ENCODE data around the gene TMEM87B. TPM values are rescaled to one million over a fixed set of nuclear protein-coding genes. Genes with fewer than 3 reads are reported as not detected.

TMEM87B gene
- total RNA-seq, 4 donors from 2014 or later, result 20.8 to 31.4 (median 26.5) TPM

DNA sequence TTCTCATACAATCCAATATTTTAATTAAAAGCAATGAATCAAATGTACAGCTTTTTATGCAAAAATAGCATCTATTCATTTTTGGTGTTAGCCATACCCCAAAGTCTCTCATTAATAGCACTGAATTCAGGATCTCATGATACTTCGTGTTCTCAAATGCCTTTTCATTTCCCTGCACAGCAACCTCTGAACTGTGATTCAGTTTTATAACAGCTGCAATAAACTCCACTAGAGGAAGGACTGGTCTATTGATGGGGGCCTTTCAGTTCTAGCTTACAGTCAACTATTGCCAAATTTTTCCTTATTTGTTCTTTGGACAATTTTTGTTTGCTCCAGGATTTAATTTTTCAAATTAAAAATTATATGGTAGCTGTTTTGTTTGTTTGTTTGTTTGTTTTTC is 4.8 kb upstream of the TMEM87B start:
- Histone ChIP-seq H3K9me3 (no peaks in the 10 kb centered on the region), H3K27ac (no peak overlapping the region), H3K4me1 (peaks cover 21% of the 10 kb centered on the region), H3K27me3 (no peaks in the 10 kb centered on the region), H3K36me3 (no peaks in the 10 kb centered on the region), H3K4me3 (no peak overlapping the region)
- WGBS, result 93% methylated on average over 1 of the region's 1 CpG
- DNase-seq (ENCODE audit: low spot score in 2 of 2), result no peak
- TF ChIP-seq POLR2A (IDR thresholded peaks at IDR 0.05) (no peak), POLR2AphosphoS5 (IDR thresholded peaks at IDR 0.05) (no peak), CTCF (IDR thresholded peaks at IDR 0.05) (no peak), EP300 (IDR thresholded peaks at IDR 0.05) (no peak)

GRCh38 chr2:112053917-112054846 is 887 bp upstream of the TMEM87B start:
- DNase-seq (ENCODE audit: low spot score in 2 of 2), result peak; percentile 99
- no peaks in the 10 kb centered on the region for H3K9me3 ChIP-seq
- WGBS, result 3% methylated on average over 53 of the region's 62 CpGs
- H3K36me3 ChIP-seq, result no peaks in the 10 kb centered on the region
- H3K4me1 ChIP-seq, result peaks cover 37% of the 10 kb centered on the region
- peak overlapping the region; percentile 89 for H3K27ac ChIP-seq
- no peak for TF ChIP-seq POLR2AphosphoS5 (IDR thresholded peaks at IDR 0.05)
- TF ChIP-seq CTCF (IDR thresholded peaks at IDR 0.05), result no peak
- no peak for TF ChIP-seq POLR2A (IDR thresholded peaks at IDR 0.05)
- TF ChIP-seq EP300 (IDR thresholded peaks at IDR 0.05), result no peak
- peak overlapping the region; percentile 59 for H3K4me3 ChIP-seq
- H3K27me3 ChIP-seq, result no peaks in the 10 kb centered on the region

DNA sequence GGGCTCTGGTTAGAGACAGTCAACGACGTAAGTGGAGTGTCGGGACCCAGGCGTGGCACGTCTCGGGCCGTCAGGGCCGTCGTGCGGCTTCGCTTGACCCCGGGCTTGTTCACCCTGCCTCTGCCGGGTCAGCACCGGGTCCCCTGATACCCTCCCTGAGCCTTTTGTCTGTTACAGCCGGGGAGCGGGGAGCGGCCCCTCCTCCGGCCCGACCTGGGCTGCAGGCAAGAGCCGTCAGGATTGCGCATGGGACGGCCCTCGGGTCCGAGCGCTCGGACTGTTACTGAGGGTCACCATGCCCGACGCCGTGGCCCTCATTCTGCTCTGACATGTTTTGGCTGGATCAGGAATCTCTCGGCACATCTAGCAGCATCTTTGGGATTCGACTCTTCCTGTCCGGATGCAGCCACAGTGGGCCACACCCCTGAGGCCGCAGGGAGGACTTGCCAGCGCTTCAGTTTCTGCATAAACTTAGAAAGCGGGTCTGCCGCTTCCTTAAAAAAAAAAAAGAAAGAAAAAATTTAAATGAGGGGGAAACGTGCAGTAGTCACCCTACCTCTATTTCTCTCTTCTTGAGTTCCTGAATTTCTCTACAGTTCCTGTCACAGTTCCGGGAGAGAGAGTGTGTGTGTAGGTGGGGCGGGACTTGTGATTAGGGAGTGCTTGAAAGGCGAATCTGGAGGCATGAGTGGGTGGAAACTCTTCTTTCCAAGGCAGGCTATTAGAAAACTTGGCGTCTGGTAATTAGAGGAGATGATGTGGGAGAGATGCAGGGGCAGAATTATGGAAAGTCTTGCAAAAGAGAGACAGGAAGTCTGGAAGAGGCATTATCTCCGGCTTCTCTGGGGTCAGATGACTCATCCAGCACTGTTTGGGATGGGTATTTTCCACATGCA is 909 bp downstream of the TMEM87B start:
- Histone ChIP-seq H3K4me3 (peak overlapping the region; percentile 87), H3K27me3 (no peaks in the 10 kb centered on the region), H3K27ac (peak overlapping the region; percentile 98), H3K9me3 (no peaks in the 10 kb centered on the region), H3K36me3 (peaks cover 4% of the 10 kb centered on the region), H3K4me1 (peaks cover 33% of the 10 kb centered on the region)
- peak; percentile 82 to 86 for DNase-seq (ENCODE audit: low spot score in 2 of 2)
- under 1% methylated on average over 35 of the region's 42 CpGs for WGBS
- TF ChIP-seq POLR2A (IDR thresholded peaks at IDR 0.05) (no peak), POLR2AphosphoS5 (IDR thresholded peaks at IDR 0.05) (peak in 1 of 3 donors; percentile 36), CTCF (IDR thresholded peaks at IDR 0.05) (no peak), EP300 (IDR thresholded peaks at IDR 0.05) (no peak)

DNA sequence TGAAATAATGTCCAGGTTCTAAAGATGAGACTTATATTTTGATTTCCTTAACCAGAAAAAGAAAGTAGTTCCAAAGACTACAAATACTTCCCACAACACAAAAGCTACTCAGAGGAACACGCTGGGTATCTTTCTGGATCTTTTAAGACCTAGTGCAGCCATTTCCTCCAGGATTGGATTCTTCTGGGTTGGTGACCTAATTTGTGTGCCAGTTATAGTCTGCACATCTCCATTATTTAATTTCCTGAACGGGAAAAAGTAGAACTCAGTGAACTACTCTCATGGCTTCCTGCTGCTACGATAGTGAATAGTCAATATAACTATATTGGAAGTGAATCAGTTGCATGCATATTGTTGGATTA is 1.5 kb downstream of the TMEM87B start:
- peaks cover 9% of the 10 kb centered on the region for H3K36me3 ChIP-seq
- 14% methylated on average over 3 of the region's 3 CpGs for WGBS
- peak overlapping the region; percentile 87 for H3K4me3 ChIP-seq
- TF ChIP-seq CTCF (IDR thresholded peaks at IDR 0.05) (no peak), EP300 (IDR thresholded peaks at IDR 0.05) (no peak), POLR2A (IDR thresholded peaks at IDR 0.05) (no peak), POLR2AphosphoS5 (IDR thresholded peaks at IDR 0.05) (no peak)
- no peaks in the 10 kb centered on the region for H3K27me3 ChIP-seq
- peak overlapping the region; percentile 98 for H3K27ac ChIP-seq
- H3K9me3 ChIP-seq, result no peaks in the 10 kb centered on the region
- no peak for DNase-seq (ENCODE audit: low spot score in 2 of 2)
- peaks cover 33% of the 10 kb centered on the region for H3K4me1 ChIP-seq

- no peak overlapping the region for H3K4me3 ChIP-seq
- H3K9me3 ChIP-seq, result no peaks in the 10 kb centered on the region
- peaks cover 36% of the 10 kb centered on the region for H3K36me3 ChIP-seq
- TF ChIP-seq EP300 (IDR thresholded peaks at IDR 0.05) (no peak), POLR2AphosphoS5 (IDR thresholded peaks at IDR 0.05) (no peak), CTCF (IDR thresholded peaks at IDR 0.05) (no peak), POLR2A (IDR thresholded peaks at IDR 0.05) (no peak)
- peaks cover 23% of the 10 kb centered on the region for H3K4me1 ChIP-seq
- WGBS, result 92% methylated on average over 2 of the region's 2 CpGs
- H3K27me3 ChIP-seq, result no peaks in the 10 kb centered on the region
- DNase-seq (ENCODE audit: low spot score in 2 of 2), result no peak
- H3K27ac ChIP-seq, result no peak overlapping the region
Observed at GRCh38 chr2:112059671-112060070, 4.6 kb downstream of the TMEM87B start.

Measured in suprapubic skin (tissue), 4 donors.